HEK293 (cell line): ENCODE measurements around the gene HEPACAM.
A peak's percentile ranks its signal among the peaks of the same experiment; 100 is the strongest.

Experiments
- CTCF ChIA-PET: fragments of 350-600 bp; formaldehyde crosslinking; extraction: SDS; loops from one replicate; lab custom pipeline; 2021; ENCODE audit warnings: antibody characterized with exemption; lab: Yijun Ruan, JAX
- POLR2A ChIA-PET: fragments of 300-600 bp; formaldehyde crosslinking; extraction: SDS; loops from one replicate; lab custom pipeline; 2020; ENCODE audit warnings: antibody characterized with exemption, inconsistent platforms; lab: Yijun Ruan, JAX
- H3K27ac ChIP-seq: fragments of 200-500 bp; sonication (Bioruptor generic); 2 replicates; pipeline ENCODE4 v1.5.1; 2014; ENCODE audit warnings: low read depth, low read length, control low read depth, inconsistent platforms; ENCODE audit errors: extremely low read depth
- H3K36me3 ChIP-seq, 2 experiments: fragments of 200-500 bp in 1 of 2; sonication (Bioruptor generic) in 1 of 2; 1 replicate in 1 of 2; 2 replicates in 1 of 2; pipeline ENCODE4 v1.5.1; 2014 to 2017; ENCODE audit warnings: inconsistent platforms in 2 of 2, low read length in 2 of 2; ENCODE audit not compliant: control insufficient read depth in 2 of 2, insufficient read depth in 1 of 2
- H3K4me1 ChIP-seq: fragments of 200-500 bp; sonication (Bioruptor generic); 2 replicates; pipeline ENCODE4 v1.5.1; 2014; ENCODE audit warnings: mild to moderate bottlenecking, low read length, inconsistent platforms; ENCODE audit not compliant: control insufficient read depth, insufficient read depth
- H3K4me3 ChIP-seq: 2 replicates; pipeline ENCODE4 v1.5.1; 2011; ENCODE audit warnings: low read depth, mild to moderate bottlenecking, control low read depth, low read length, moderate library complexity
- H3K9me3 ChIP-seq: fragments of 200-500 bp; sonication (Bioruptor generic); 2 replicates; pipeline ENCODE4 v1.5.1; 2014; ENCODE audit warnings: low read depth, low read length, inconsistent platforms; ENCODE audit not compliant: control insufficient read depth, insufficient read depth
- OSR2 ChIP-seq: fragments of 450-650 bp; formaldehyde crosslinking; IDR thresholded peaks from 2 replicates; pipeline ENCODE4 v1.5.1; 2016; ENCODE audit warnings: missing biosample characterization, missing genetic modification characterization
- PRDM1 ChIP-seq: fragments of 450-650 bp; formaldehyde crosslinking; IDR thresholded peaks from 2 replicates; pipeline ENCODE4; 2016; ENCODE audit warnings: missing biosample characterization, missing genetic modification characterization
- SP7 ChIP-seq: fragments of 450-650 bp; formaldehyde crosslinking; IDR thresholded peaks from 2 replicates; pipeline ENCODE4 v1.5.1; 2016; ENCODE audit warnings: missing biosample characterization, missing genetic modification characterization
- TRIM28 ChIP-seq: IDR thresholded peaks from 2 replicates; pipeline ENCODE4 v1.6.1; 2011; ENCODE audit warnings: low read length, control low read depth, borderline replicate concordance
- ZBTB17 ChIP-seq: fragments of 450-650 bp; formaldehyde crosslinking; IDR thresholded peaks from 2 replicates; pipeline ENCODE4 v1.5.1; 2016; ENCODE audit warnings: missing biosample characterization, missing genetic modification characterization
- ZNF146 ChIP-seq: fragments of 450-650 bp; formaldehyde crosslinking; IDR thresholded peaks from 2 replicates; pipeline ENCODE4 v1.5.1; 2016; ENCODE audit warnings: missing biosample characterization, missing genetic modification characterization
- ZNF19 ChIP-seq: fragments of 450-650 bp; formaldehyde crosslinking; IDR thresholded peaks from 2 replicates; pipeline ENCODE4; 2016; ENCODE audit warnings: missing biosample characterization, missing genetic modification characterization, low read depth
- ZNF214 ChIP-seq: fragments of 450-650 bp; formaldehyde crosslinking; IDR thresholded peaks from 2 replicates; pipeline ENCODE4 v1.5.1; 2017; ENCODE audit warnings: missing biosample characterization, mild to moderate bottlenecking, missing genetic modification characterization, borderline replicate concordance
- ZNF23 ChIP-seq: fragments of 450-650 bp; formaldehyde crosslinking; IDR thresholded peaks from 2 replicates; pipeline ENCODE4 v1.5.1; 2016; ENCODE audit warnings: missing biosample characterization, missing genetic modification characterization, borderline replicate concordance
- ZNF335 ChIP-seq: fragments of 450-650 bp; formaldehyde crosslinking; conservative IDR thresholded peaks from 2 replicates; pipeline ENCODE4 v1.5.1; 2016; ENCODE audit warnings: missing biosample characterization, missing genetic modification characterization
- ZNF354C ChIP-seq: fragments of 450-650 bp; formaldehyde crosslinking; IDR thresholded peaks from 2 replicates; pipeline ENCODE4 v1.5.1; 2016; ENCODE audit warnings: missing biosample characterization, missing genetic modification characterization, low read depth, borderline replicate concordance
- ZNF394 ChIP-seq: fragments of 450-650 bp; formaldehyde crosslinking; IDR thresholded peaks from 2 replicates; pipeline ENCODE4 v1.5.1; 2016; ENCODE audit warnings: missing biosample characterization, missing genetic modification characterization, mild to moderate bottlenecking, moderate library complexity, borderline replicate concordance
- ZNF398 ChIP-seq: fragments of 450-650 bp; formaldehyde crosslinking; IDR thresholded peaks from 2 replicates; pipeline ENCODE4 v1.5.1; 2017; ENCODE audit warnings: missing biosample characterization, missing genetic modification characterization
- ZNF488 ChIP-seq: fragments of 450-650 bp; formaldehyde crosslinking; IDR thresholded peaks from 2 replicates; pipeline ENCODE4 v1.5.1; 2016; ENCODE audit warnings: missing biosample characterization, missing genetic modification characterization
- ZNF510 ChIP-seq: fragments of 450-650 bp; formaldehyde crosslinking; IDR thresholded peaks from 2 replicates; pipeline ENCODE4 v1.5.1; 2018; ENCODE audit warnings: mild to moderate bottlenecking, missing genetic modification characterization, missing biosample characterization; ENCODE audit not compliant: insufficient replicate concordance
- ZNF529 ChIP-seq: fragments of 450-650 bp; formaldehyde crosslinking; IDR thresholded peaks from 2 replicates; pipeline ENCODE4 v1.5.1; 2017; ENCODE audit warnings: missing genetic modification characterization, missing biosample characterization; ENCODE audit not compliant: insufficient replicate concordance
- ZNF580 ChIP-seq: fragments of 450-650 bp; formaldehyde crosslinking; IDR thresholded peaks from 2 replicates; pipeline ENCODE4 v1.5.1; 2016; ENCODE audit warnings: missing biosample characterization, missing genetic modification characterization
- ZNF621 ChIP-seq: fragments of 450-650 bp; formaldehyde crosslinking; IDR thresholded peaks from 2 replicates; pipeline ENCODE4 v1.5.1; 2017; ENCODE audit warnings: missing biosample characterization, missing genetic modification characterization
- ZNF664 ChIP-seq: fragments of 450-650 bp; formaldehyde crosslinking; IDR thresholded peaks from 2 replicates; pipeline ENCODE4 v1.5.1; 2016; ENCODE audit warnings: missing biosample characterization, missing genetic modification characterization
- ZNF692 ChIP-seq: fragments of 450-650 bp; formaldehyde crosslinking; IDR thresholded peaks from 2 replicates; pipeline ENCODE4 v1.5.1; 2016; ENCODE audit warnings: missing biosample characterization, missing genetic modification characterization
- ZNF776 ChIP-seq: fragments of 450-650 bp; formaldehyde crosslinking; IDR thresholded peaks from 2 replicates; pipeline ENCODE4 v1.5.0; 2017; ENCODE audit warnings: missing biosample characterization, missing genetic modification characterization, borderline replicate concordance
- ZNF792 ChIP-seq: fragments of 450-650 bp; formaldehyde crosslinking; IDR thresholded peaks from 2 replicates; pipeline ENCODE4 v1.5.1; 2016; ENCODE audit warnings: missing biosample characterization, missing genetic modification characterization
- ZNF837 ChIP-seq: fragments of 450-650 bp; formaldehyde crosslinking; IDR thresholded peaks from 2 replicates; pipeline ENCODE4 v1.5.1; 2016; ENCODE audit warnings: missing biosample characterization, missing genetic modification characterization

HEPACAM gene

GRCh38 chr11:124919898-124920297, 15.9 kb downstream of the HEPACAM start (continued):
- TF ChIP-seq TRIM28 (no peak), ZNF488 (no peak), ZBTB17 (tag by site-specific recombination) (no peak), ZNF146 (tag by site-specific recombination) (no peak)

- ChIA-PET CTCF (interaction anchor here (0.6 to 1.7 kb wide), 2 partner anchors 43 to 345 kb away, joined by 3 to 5 read pairs; no protein-coding TSS in a partner anchor), POLR2A (no interaction called here)
- Histone ChIP-seq H3K27ac (no peak within 1 kb of the TSS), H3K4me3 (no peak within 1 kb of the TSS), H3K36me3 (no peaks in the 10 kb centered on the region), H3K9me3 (no peaks in the 10 kb centered on the region), H3K4me1 (no peaks in the 10 kb centered on the region)
- no peak for TF ChIP-seq PRDM1 (tag by site-specific recombination)
- TF ChIP-seq ZNF580 (tag by site-specific recombination): no peak
- TF ChIP-seq ZNF354C: no peak
- TF ChIP-seq ZNF837 (tag by site-specific recombination): no peak
- TF ChIP-seq ZNF621: no peak
- TF ChIP-seq ZNF792: no peak
- TF ChIP-seq OSR2 (tag by site-specific recombination): no peak
- no peak for TF ChIP-seq ZNF529 (tag by site-specific recombination)
- TF ChIP-seq ZNF19 (tag by site-specific recombination): no peak
- TF ChIP-seq ZNF664 (tag by site-specific recombination): no peak
- TF ChIP-seq ZNF214: no peak
- TF ChIP-seq ZNF776: no peak
- no peak for TF ChIP-seq ZNF510 (tag by site-specific recombination)
- no peak for TF ChIP-seq ZNF398 (tag by site-specific recombination)
- TF ChIP-seq ZNF23 (tag by site-specific recombination): no peak
- TF ChIP-seq SP7 (tag by site-specific recombination): no peak
- no peak for TF ChIP-seq ZNF692 (tag by site-specific recombination)
Observed at GRCh38 chr11:124918950-124919349, 16.9 kb downstream of the HEPACAM start, which contains the start of gene HEPN1. Gene HEPN1, plus strand, starts transcription at chr11:124919250.

GRCh38 chr11:124917115-124917637, 18.7 kb downstream of the HEPACAM start:
- H3K4me3 ChIP-seq: no peak overlapping the region
- ChIA-PET POLR2A (no interaction called here), CTCF (no interaction called here)
- no peaks in the 10 kb centered on the region for H3K36me3 ChIP-seq
- TF ChIP-seq ZNF394 (tag by site-specific recombination) (no peak), ZNF335 (tag by site-specific recombination) (0 out of 2 replicates have a peak, but pooled peaks have one; percentile 16)
- H3K9me3 ChIP-seq: no peaks in the 10 kb centered on the region
- H3K4me1 ChIP-seq: no peaks in the 10 kb centered on the region
- H3K27ac ChIP-seq: no peak overlapping the region
